Transverse colon (tissue), 4 donors: ENCODE data around the gene TLE5. TPM values are rescaled to one million over a fixed set of nuclear protein-coding genes. Genes with fewer than 3 reads are reported as not detected.

Experiments used
- DNase-seq: peaks from one replicate; pipeline ENCODE4 v3.0.0-alpha.2; 2019
- H3K27ac ChIP-seq, 4 donors: fragments of 200-600 bp; sonication (generic); 2 replicates each; pipeline ENCODE4 v1.5.1; 2016 to 2018; ENCODE audit warnings: inconsistent platforms in 4 of 4
- H3K27me3 ChIP-seq: fragments of 200-600 bp; sonication (generic); 2 replicates; pipeline ENCODE4 v1.5.1; 2017; ENCODE audit warnings: inconsistent platforms
- H3K36me3 ChIP-seq, 4 donors: fragments of 200-600 bp; sonication (generic); 2 replicates each; pipeline ENCODE4 v1.5.1; 2017 to 2019; ENCODE audit warnings: inconsistent platforms in 4 of 4
- H3K4me1 ChIP-seq, 4 donors: fragments of 200-600 bp; sonication (generic); 2 replicates each; pipeline ENCODE4 v1.5.1; 2017 to 2020; ENCODE audit warnings: inconsistent platforms in 4 of 4
- H3K4me3 ChIP-seq, 4 donors: fragments of 200-600 bp; sonication (generic); 1 replicate in 1 of 4; 2 replicates in 3 of 4; pipeline versions ENCODE4 v1.5.1 to v1.6.1; 2017 to 2019; ENCODE audit warnings: inconsistent platforms in 4 of 4
- H3K9me3 ChIP-seq, 2 donors: fragments of 200-600 bp; sonication (generic); 2 replicates each; pipeline ENCODE4 v1.5.1; 2017 to 2019; ENCODE audit warnings: inconsistent platforms in 2 of 2
- EP300 ChIP-seq: sonication (generic); formaldehyde crosslinking; IDR thresholded peaks from one replicate; pipeline ENCODE4 v1.6.1; 2017; ENCODE audit warnings: antibody characterized with exemption, low read depth
- POLR2A ChIP-seq: fragments of 450-650 bp; IDR thresholded peaks from one replicate; pipeline ENCODE4 v1.6.1; 2016; ENCODE audit warnings: antibody characterized with exemption, mild to moderate bottlenecking, moderate library complexity
- POLR2AphosphoS5 ChIP-seq, 3 donors: sonication (generic); formaldehyde crosslinking; IDR thresholded peaks; one replicate each; pipeline ENCODE4 v1.6.1; 2016; ENCODE audit warnings: antibody characterized with exemption in 3 of 3
- WGBS, 2 donors: methylation state at CpG; one replicate each; pipeline ENCODE4 v1.1.5; 2018; ENCODE audit warnings: low coverage in 1 of 2; 5-methylcytosine and 5-hydroxymethylcytosine counted together
- in situ Hi-C, 4 donors: fragments of 200-750 bp; cut with MboI; loops; one replicate each; pipeline versions ENCODE4 v1.15.0 to v1.15.1; 2017; ENCODE audit warnings: low sequenced_read_pairs in 3 of 4, low pct_ligation_motif_present in 1 of 4, low pct_unique_long_range_greater_than_20kb in 1 of 4
- intact Hi-C: fragments of 100-400 bp; cut with DNase I; formaldehyde crosslinking; loops from one replicate; pipeline ENCODE4 v1.15.1; 2023; ENCODE audit warnings: low total_unique reads
- total RNA-seq, 4 donors: library from RNA; depleted of rRNA; stranded (reverse); fragments of >200 nt; gene quantifications; one replicate each; pipeline ENCODE4 v1.1.0, GENCODE V29; 2016
- TF ChIP-seq, protein P1 (sequence below), 5 experiments: fragments of 200-600 bp in 3 of 5; fragments of 450-650 bp in 2 of 5; sonication (generic) in 3 of 5; IDR thresholded peaks; 1 replicate in 2 of 5; 2 replicates in 3 of 5; pipeline ENCODE4 v1.5.1; 2016 to 2017; ENCODE audit warnings: antibody characterized with exemption in 5 of 5, inconsistent platforms in 3 of 5, mild to moderate bottlenecking in 2 of 5, moderate library complexity in 1 of 5

The TLE5 gene
- total RNA-seq, 4 donors from 2014 or later, result 307 to 561 (median 400) TPM

DNA sequence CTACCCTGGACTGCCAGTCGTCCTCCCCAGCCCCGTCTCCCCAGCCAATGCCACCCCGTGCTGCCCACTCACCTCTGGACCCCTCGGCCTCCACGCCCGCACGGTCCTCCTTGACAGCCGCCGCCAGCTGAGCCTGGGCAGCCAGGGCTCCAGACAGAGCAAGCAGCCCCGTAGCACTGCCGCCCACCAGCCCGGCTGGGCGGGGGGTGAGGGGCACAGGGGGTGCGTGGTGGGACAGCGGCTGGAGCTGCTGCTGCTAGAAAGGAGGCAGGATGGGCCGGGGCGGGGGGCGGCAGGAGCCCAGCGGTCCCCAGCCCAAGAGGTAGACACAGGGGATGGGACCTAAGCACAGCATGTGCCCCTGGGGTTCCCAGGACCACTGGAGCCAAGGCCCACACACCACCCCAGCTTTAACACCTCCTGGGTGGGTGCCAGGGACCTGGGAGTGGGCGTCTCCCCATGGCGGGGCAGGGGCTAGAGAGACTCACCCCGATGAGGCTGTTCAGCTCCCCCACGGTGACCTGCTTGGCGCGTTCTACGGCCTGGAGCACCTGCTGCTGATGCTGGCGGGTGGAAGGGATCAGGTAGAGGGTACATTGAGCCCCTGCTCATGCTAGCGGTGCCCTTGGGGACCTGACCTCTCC, 43.0 kb downstream of the TLE5 start:
- in situ Hi-C loops (no loop called here), intact Hi-C loops (no loop called here)
- no peaks in the 10 kb centered on the region for H3K36me3 ChIP-seq
- TF ChIP-seq, protein P1, sequence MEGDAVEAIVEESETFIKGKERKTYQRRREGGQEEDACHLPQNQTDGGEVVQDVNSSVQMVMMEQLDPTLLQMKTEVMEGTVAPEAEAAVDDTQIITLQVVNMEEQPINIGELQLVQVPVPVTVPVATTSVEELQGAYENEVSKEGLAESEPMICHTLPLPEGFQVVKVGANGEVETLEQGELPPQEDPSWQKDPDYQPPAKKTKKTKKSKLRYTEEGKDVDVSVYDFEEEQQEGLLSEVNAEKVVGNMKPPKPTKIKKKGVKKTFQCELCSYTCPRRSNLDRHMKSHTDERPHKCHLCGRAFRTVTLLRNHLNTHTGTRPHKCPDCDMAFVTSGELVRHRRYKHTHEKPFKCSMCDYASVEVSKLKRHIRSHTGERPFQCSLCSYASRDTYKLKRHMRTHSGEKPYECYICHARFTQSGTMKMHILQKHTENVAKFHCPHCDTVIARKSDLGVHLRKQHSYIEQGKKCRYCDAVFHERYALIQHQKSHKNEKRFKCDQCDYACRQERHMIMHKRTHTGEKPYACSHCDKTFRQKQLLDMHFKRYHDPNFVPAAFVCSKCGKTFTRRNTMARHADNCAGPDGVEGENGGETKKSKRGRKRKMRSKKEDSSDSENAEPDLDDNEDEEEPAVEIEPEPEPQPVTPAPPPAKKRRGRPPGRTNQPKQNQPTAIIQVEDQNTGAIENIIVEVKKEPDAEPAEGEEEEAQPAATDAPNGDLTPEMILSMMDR (IDR thresholded peaks at IDR 0.05), result no peak
- TF ChIP-seq POLR2A (no peak), EP300 (no peak), POLR2AphosphoS5 (IDR thresholded peaks at IDR 0.05) (no peak)
- 90% methylated on average over 28 of the region's 28 CpGs; no CpG with 5 or more reads in 1 of the 2 donors for WGBS, 2 donors
- DNase-seq, result no peak
- H3K27me3 ChIP-seq, result no peaks in the 10 kb centered on the region
- no peaks in the 10 kb centered on the region for H3K9me3 ChIP-seq
- no peak overlapping the region for H3K4me3 ChIP-seq
- no peaks in the 10 kb centered on the region for H3K4me1 ChIP-seq
- H3K27ac ChIP-seq, result no peak overlapping the region

DNA sequence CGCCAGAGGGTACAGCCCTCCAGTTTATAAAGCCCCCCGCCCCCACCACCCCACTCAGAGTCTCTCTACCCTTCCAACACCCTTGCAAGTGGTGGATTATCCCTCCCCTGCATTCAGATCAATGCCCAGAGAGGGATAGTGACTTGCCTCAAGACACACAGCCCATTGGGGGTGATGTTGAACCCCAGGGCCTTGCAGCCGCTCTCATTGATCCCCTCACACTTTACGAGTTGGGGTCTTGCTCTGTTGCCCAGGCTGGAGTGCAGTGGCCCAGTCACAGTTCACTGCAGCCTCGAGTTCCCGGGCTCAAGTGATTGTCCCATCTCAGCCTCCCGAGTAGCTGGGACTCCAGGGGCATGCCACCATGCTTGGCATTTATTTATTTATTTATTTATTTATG, 44.4 kb downstream of the TLE5 start:
- H3K4me1 ChIP-seq, result no peaks in the 10 kb centered on the region
- H3K27me3 ChIP-seq, result no peaks in the 10 kb centered on the region
- H3K9me3 ChIP-seq, result no peaks in the 10 kb centered on the region
- no peak overlapping the region for H3K27ac ChIP-seq
- WGBS, 2 donors, result 87 to 96% methylated on average over 4 to 7 of the region's 7 CpGs
- no peak overlapping the region for H3K4me3 ChIP-seq
- in situ Hi-C loops (no loop called here), intact Hi-C loops (no loop called here)
- TF ChIP-seq POLR2A (no peak), POLR2AphosphoS5 (IDR thresholded peaks at IDR 0.05) (no peak), EP300 (no peak)
- TF ChIP-seq, protein P1 (IDR thresholded peaks at IDR 0.05), result no peak
- no peak for DNase-seq
- H3K36me3 ChIP-seq, result no peaks in the 10 kb centered on the region

DNA sequence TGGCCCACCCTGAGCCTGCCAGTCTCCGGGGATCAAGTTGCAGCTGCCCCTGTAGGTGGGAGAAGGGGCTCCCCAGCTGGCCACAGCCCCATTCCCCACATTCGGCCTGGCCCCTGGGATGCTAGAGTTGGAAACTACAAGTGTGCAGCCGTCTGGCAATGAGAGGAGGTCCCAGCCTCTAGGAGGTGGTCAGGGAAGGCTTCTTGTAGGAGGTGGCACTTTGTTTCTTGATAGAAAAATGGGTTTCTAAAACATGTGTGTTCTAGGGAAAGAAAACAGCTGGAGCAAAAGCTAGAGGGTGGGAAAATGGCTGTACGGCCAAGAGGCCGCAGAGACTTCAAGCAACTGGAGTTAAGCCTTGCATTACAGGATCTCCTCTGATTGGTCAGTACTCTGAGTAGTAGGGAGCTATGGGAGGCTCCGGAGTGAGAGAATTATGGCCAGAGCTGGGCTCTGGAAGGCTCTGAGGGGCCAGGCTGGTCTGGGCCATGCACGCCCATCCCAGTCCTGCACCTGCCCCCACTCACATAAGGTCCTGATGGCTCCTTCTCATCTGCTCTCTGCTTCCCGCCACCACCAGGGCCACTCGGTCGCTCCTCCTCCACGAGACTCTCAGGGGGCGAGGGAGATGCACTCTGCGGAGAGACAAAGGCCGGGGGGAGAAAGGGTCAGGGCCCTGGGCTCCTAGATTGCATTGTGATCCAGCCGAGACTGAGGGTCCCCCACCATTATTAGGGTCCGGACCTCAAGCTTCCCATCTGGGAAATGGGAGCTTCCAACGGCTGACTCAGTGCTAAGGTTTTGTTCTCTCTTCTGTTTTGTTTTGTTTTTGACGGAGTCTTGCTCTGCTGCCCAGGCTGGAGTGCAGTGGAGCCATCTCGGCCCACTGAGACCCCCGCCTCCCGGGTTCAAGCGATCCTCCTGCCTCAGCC, 46.9 kb downstream of the TLE5 start:
- intact Hi-C loops (no loop called here), in situ Hi-C loops (no loop called here)
- no peak overlapping the region for H3K4me3 ChIP-seq
- no peak for DNase-seq
- H3K27me3 ChIP-seq, result no peaks in the 10 kb centered on the region
- H3K27ac ChIP-seq, result no peak overlapping the region
- H3K4me1 ChIP-seq, result no peaks in the 10 kb centered on the region
- 91 to 94% methylated on average over 13 to 22 of the region's 22 CpGs for WGBS, 2 donors
- no peaks in the 10 kb centered on the region for H3K9me3 ChIP-seq
- TF ChIP-seq POLR2AphosphoS5 (IDR thresholded peaks at IDR 0.05) (no peak), POLR2A (no peak), EP300 (no peak)
- TF ChIP-seq, protein P1 (IDR thresholded peaks at IDR 0.05), result no peak
- no peaks in the 10 kb centered on the region for H3K36me3 ChIP-seq

DNA sequence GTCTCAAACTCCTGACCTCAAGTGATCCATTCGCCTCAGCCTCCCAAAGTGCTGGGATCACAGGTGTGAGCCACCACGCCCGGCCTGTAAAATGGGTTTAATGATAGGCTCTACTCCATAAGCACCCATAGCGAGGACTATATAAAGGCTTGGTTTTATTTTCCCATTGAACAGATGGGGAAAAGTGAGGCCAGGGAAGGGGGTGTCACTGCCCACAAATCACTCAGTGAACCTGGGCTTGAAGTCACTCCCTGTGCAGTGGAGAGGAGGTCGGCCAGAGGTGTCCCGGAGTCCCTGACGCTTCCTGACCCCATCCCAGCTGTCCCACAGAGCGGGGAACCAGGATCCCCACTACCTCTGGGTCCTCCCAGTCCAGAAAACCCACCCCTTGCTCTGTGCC, 48.2 kb downstream of the TLE5 start:
- Histone ChIP-seq H3K9me3 (no peaks in the 10 kb centered on the region), H3K27ac (no peak overlapping the region), H3K4me3 (no peak overlapping the region), H3K36me3 (no peaks in the 10 kb centered on the region), H3K27me3 (no peaks in the 10 kb centered on the region), H3K4me1 (no peaks in the 10 kb centered on the region)
- in situ Hi-C loops (no loop called here), intact Hi-C loops (no loop called here)
- no peak for DNase-seq
- WGBS, 2 donors, result 91 to 100% methylated on average over 1 to 8 of the region's 8 CpGs
- TF ChIP-seq EP300 (no peak), POLR2AphosphoS5 (IDR thresholded peaks at IDR 0.05) (no peak), POLR2A (no peak)
- TF ChIP-seq, protein P1 (IDR thresholded peaks at IDR 0.05), result no peak
